GM21737 (cell line): Measurements from ENCODE around the gene C11orf86.
"Not testable (repeated sequence)": the region's sequence is repeated elsewhere in the genome, so short reads cannot be mapped to it uniquely, and the experiment has no call there.

ENCODE experiments used
- ATAC-seq: cut with Tn5 transposase; IDR thresholded peaks from one replicate; pipeline ENCODE4 v1.9.1; 2021; ENCODE audit warnings: mild to moderate bottlenecking, moderate library complexity; ENCODE audit not compliant: unreplicated experiment

C11orf86 gene

GRCh38 chr11:66974724-66975404 lies at the start of gene C11orf86:
Gene C11orf86 (plus strand): TSS chr11:66975304. CDS start chr11:66975363, 59 bp downstream.
- no peak for ATAC-seq

- ATAC-seq, result no peak
Observed at GRCh38 chr11:66929753-66930152, 45.4 kb upstream of the C11orf86 start.

DNA sequence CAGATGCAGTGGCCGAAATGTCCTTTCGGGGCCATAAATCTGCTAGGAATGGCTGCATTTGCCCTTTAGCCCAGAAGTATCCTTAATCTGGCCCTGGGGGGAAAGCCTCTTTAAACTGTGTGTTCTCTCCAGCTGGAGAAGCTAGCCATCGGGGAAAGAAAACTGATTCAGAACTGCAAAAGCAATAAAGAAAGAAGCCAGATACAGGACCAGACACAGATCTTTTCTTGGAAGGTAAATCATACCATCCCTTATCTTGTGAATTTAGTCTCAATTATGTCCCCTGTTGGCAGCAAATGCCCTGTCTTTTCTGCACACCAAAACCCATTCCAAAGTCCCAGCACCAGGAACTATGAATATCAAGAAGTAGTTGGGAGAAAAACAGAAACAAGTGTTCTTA lies 42.6 kb upstream of the C11orf86 start:
- ATAC-seq, result no peak

DNA sequence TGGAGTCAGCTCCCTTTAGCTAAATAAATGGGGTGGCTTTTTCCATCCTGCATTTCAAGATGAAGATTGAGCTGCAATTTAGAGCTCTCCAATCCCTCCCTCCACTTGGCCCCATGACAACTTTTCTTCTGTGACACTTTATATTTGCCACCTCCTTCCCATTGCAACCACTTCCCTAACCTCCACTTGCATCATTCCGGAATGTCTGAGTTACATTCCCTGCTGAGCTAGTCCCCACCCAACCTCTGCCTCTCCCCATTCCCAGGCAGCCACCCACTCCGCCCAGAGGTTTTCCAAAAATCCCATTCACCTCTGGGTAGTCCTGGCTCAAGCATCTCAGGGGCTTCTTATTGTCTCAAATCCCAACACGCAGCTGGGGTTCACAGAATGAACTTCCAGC lies 41.6 kb upstream of the C11orf86 start:
- no peak for ATAC-seq

GRCh38 chr11:66934950-66935779 lies 39.9 kb upstream of the C11orf86 start:
- ATAC-seq, result no peak

DNA sequence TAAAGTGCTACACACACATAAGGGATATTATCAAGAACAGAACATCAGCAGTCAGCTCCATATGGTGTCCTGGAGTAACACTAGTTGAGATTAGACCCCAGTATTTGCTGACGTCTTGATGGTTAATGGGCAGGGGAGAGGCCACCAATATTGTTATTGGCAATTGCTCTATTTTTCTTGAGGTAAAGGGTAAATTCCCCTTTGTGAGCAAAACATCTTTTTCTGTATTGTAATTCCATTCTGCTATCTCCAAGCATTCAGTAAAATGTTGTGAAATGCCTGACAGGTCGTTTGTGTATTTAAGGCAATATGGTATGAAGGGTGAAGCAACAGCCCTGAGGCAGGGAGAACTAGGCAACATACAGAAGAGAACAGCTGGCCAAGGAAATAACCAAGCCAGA lies 38.8 kb upstream of the C11orf86 start:
- no peak for ATAC-seq

- ATAC-seq, result no peak
Observed at GRCh38 chr11:66937193-66937733, 37.8 kb upstream of the C11orf86 start.

DNA sequence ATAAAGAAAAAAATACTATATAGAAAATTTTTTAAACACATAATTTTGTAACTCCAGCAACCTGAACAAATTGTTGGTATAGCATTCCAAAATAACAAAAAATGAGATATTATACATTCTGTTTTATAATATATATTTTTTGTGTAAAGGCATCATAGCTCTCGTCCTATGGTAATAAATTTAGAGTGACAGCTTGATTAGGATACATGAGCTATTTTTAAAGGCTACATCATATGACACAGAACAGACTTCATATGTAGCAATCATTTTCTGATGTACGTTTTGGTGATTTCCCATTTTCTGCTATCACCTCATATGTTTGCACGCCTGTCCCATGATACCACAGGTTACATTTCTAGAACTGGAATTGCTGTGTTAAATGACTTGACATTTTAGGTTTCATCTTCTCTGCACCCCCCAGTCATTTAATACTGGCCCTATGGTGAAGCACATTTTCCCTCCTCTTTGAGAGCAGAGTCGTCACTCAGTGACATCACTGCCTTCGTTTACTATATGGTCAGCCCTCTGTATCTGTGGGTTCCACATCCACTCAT lies 36.4 kb upstream of the C11orf86 start:
- ATAC-seq, result no peak

GRCh38 chr11:66950112-66950535 lies 25.0 kb upstream of the C11orf86 start:
- no peak for ATAC-seq

DNA sequence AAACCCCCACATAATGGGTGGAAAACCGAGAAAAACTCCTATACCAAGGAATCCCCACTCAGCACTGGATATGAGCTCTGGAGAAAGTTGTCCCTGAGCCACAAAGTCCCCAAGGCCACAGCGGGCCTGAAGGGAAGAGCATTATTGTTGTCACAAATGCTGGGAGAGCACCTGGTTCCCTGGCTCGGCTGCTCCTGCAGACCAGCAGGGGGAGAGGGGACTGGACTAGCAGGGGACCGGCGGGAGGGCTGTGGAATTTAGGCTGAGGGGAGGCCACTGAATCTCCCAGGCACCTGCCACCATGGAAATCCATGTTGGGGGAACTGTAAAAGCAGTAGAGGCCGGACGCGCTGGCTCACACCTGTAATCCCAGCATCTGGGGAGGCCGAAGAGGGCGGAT lies 24.0 kb upstream of the C11orf86 start:
- ATAC-seq, result no peak

GRCh38 chr11:66951927-66952337 lies 23.2 kb upstream of the C11orf86 start:
- ATAC-seq, result no peak

- no peak for ATAC-seq
Observed at GRCh38 chr11:66953081-66953833, 21.8 kb upstream of the C11orf86 start.

DNA sequence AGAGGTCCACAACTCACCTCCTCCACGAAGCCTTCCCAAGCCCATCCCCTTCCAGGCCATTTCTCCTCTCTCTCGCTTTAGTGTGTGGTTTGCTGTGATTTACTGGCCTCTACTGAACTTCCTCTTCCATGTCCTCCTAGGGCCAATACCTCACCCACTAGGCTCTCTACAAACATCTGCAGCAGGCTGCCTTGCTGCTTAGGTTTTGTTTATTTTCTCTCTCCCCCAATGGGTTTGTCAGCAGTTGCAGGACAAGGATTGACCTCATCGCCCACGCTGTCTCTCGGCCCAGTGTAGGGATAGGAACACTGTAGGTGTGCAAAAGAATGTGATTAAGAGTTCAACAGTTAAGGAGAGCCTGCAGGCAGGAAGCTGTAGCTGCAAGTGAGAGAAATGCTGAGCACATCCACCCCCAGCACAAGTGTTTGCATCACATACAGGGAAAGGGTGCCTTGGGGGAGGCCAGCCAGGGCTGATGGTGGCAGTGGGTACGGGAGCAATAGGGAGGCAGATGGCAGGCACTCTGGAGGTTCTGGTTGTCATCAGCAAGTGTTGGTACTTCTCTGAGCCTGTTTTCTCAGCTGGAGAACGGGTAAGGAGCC lies 18.3 kb upstream of the C11orf86 start:
- no peak for ATAC-seq

GRCh38 chr11:66957971-66958231 lies 17.2 kb upstream of the C11orf86 start:
- ATAC-seq, result no peak

GRCh38 chr11:66958232-66958955 lies 16.7 kb upstream of the C11orf86 start, which contains the start of gene PC:
Gene PC (minus strand): TSS chr11:66958383. CDS start chr11:66872159, 86,224 bp downstream.
- peak; percentile 96 for ATAC-seq

DNA sequence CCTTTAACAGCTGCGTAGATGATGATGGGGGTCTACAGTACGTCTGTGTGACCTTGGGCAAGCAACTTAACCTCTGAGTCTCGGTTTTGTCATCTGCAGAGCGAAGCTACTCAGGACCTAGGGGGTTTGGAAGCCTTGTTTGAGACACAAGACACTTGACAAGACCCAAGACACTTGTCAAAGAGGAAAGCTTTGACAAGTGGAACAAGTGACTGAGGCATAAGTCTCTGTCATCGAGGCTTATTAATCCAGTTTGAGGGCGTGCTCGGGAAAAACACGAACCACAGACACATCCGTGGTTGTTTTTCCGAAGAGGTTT lies 16.2 kb upstream of the C11orf86 start:
- no peak for ATAC-seq

DNA sequence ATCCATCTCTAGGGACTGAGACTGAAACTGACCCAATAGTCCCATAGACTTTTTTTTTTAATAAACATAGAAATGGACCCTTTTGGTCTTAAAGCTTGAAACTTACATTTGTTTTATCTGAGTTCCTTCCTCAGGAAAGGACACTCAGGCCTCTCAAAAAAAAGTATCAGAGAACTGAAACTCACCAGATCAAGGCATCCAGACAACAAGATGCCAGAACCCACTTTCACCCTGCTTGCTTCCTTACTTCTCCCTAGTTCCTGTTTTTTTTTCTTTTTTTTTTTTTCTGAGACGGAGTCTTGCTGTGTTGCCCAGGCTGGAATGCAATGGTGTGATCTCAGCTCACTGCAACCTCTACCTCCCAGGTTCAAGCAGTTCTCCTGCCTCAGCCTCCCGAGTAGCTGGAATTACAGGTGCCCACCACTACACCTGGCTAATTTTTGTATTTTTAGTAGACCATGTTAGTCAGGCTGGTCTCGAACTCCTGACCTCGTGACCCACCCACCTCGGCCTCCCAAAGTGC lies 13.4 kb upstream of the C11orf86 start:
- ATAC-seq, result not testable (repeated sequence)

GRCh38 chr11:66962247-66962646 lies 12.9 kb upstream of the C11orf86 start:
- no peak for ATAC-seq

- ATAC-seq, result no peak
Observed at GRCh38 chr11:66962801-66963200, 12.3 kb upstream of the C11orf86 start.

DNA sequence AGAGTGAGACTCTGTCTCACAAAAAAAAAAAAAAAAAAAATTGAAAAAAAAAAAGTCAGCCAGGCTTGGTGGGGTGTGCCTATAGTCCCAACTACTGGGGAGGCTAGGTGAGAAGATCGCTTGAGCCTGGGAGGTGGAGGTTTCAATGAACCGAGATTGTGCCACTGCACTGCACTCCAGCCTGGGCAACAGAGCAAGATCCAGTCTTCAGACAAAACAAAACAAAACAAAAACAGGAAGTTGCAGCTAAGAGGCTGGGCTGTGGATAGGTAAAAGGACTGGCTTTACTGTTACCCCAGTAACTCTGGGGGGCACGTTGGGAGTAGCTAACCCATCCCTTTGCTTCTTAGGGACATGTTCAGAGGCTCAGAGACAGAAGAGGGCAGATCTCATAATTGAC lies 10.6 kb upstream of the C11orf86 start:
- no peak for ATAC-seq
